ENCODE measurements around the gene UBA5.

Gene UBA5

DNA sequence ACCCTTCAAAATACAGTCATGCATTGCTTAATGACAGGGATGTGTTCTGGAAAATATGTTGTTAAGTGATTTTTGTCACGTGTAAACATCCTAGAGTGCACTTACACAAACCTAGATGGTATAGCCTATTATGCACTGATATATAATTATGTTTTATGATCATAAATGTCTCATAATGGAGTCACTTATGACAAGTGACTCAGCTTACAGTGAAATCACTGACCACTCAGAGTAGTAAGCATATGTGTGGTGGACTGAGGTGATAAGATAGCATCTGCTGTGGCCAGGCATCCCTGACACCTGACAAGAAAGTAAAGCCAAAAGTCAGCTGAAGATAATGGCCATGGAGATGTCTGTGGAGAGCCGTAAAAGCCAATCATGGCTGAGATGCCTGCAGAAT lies 5.9 kb upstream of the UBA5 start:
- no peak for DNase-seq (ENCODE audit: low read depth in 3 of 3)

DNA sequence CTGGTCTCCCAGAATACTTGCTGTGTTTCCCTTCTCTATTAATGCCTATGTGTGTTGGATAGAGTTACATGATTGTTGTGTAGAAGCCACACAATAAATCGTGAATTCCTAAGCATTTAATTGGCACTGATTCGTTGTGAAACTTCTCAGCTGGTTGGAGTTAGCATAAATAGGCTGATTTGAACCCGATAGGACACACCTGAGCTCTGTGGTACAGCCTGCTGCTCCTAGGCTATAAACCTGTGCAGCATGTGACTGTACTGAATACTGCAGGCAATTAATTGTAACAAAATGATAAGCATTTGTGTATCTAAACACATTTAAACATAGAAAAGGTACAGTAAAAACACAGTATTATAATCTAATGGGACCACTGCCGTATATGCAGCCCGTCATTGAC lies 5.4 kb upstream of the UBA5 start:
- no peak for DNase-seq (ENCODE audit: low read depth in 3 of 3)

DNA sequence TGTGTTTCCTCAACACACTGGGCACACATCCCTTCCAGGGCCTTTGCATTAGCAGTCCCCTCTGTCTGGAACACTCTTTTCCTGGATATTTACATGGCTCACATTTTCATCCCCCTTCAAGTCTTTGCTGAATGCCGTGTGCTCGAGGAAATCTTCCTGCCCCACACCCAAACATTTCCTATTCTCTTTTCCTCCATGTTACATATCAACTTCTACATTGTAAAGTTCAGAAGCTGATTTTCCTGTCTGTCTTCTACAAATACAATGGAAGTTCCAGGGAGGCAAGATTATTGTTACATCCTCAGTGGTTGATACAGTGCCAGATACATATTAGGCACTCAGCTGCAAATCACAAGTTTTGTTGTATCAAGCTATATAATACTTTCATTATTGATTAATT lies 4.7 kb upstream of the UBA5 start:
- no peak for DNase-seq (ENCODE audit: low read depth in 3 of 3)

DNA sequence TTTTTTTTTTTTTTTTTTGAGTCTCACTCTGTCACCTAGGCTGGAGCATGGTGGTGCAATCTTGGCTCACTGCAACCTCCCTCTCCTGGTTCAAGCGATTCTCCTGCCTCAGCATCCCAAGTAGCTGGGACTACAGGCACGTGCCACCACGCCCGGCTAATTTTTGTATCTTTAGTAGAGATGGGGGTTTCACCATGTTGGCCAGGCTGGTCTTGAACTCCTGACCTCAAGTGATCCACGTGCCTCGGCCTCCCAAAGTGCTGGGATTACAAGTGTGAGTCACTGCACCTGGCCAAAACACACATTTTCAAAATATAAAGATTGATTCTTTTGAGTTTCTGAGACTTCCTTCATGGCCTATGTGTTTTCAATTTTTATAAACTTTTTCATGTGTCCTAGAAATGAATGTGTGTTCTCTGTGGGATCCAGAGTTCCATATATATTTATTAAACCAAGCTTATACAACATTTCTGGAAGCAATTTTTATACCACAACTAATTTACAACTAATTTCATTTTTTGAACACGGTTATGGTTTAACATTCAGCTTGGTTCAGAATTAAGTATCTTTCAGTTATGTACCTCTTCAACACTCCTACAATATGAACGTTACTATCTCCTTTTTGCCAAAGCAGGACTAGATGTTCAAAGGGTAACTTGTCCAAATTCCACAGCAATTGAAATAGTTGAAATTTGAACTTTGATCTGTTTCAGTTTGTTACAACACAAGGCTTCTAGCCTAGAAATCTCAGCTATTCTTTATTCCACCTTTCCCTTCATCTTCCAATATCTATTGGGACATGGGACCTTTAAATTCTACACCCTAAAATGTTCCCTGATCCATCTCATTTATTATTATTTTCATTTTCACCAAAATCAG lies 2.0 kb upstream of the UBA5 start:
- no peak for DNase-seq (ENCODE audit: low read depth in 3 of 3)

DNA sequence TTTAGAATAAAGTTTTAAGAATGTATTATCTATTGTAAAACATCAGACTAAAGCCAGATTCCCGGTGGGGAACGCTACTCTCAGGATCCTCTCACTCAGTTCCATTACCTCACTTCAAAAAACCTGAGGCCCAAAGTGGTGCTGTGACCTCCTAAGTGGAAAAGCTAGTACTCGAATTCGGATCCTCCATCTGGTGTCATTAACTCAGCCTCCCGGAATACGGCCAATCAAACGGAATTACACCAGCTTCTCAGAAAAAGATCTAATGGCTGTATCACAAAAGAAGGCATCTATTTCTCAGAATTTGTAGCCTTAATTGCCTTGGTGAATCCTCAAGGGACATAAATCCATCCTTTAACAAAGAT lies 1.1 kb upstream of the UBA5 start:
- no peak for DNase-seq (ENCODE audit: low read depth in 3 of 3)

DNA sequence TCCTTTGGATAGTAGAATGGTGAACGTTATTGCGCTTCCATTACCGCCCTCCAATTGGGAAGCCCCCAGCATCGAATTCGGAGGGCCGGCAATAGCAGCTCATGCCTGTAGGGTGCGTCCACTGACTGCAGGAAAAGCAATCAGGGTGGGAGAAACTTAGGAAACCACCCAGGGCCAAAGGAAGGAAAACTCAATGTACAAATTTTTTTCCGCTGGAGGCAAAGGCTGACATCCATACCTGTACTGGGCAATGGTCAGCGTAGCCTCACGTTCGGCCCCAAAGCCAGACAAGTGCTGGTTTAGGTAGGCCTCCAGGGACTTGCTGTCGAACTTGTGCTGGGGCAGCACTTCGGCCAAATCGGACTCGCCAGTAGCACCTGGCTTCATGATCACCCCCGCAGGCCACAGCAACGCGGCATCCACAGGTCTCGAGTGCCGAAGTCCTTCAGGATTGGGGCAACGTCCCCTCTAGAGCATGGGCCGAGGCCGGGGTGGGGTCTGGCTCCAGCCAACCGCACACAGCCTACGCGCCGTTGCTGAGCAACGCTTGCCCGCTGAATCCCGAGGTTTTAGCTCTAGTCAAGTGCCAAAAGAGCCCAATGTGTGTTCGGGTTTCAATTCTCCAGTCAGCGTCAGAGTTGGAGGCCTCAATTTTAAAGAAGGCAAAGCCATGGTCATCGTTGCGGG lies 621 bp upstream of the UBA5 start, which contains the start of gene ACAD11:
TSS of gene ACAD11 (minus strand) at position 445 of the 687 bp plus-strand sequence. CDS start at position 387, 58 bp downstream.
- peak in 1 of 3 experiments; percentile 17 for DNase-seq (ENCODE audit: low read depth in 3 of 3)

DNA sequence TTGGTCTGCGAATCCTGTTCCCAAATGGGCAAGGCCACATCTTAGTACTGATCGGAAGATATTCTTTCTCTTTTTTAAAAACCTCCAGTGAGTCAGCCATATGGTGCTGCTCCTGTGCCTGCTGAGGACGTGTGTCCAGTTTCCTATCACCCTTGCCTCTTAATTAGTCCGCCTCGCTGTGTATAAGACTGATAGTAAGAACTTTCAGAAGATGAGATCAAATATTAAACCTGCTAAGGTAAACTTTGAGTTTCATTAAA lies 612 bp downstream of the UBA5 start:
- no peak for DNase-seq (ENCODE audit: low read depth in 3 of 3)

DNA sequence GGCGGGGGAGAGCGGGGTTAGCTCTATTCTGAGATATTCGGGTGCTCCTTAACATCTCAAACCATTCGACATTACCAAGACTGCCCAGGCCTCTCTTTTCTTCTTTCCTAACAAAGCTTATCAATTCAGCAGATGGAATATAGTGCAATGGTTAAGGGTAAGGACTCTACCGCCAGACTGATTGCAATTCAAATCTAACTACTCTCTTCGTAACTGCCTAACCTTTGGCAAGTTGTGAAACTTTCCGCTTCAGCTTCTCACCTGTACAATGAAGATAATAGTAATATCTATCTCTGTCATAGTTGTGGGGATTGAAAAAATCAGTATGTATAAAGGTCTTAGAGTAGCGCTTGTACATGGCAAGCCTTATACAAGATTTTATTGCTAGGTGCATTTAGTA lies 972 bp downstream of the UBA5 start:
- DNase-seq (ENCODE audit: low read depth in 3 of 3): no peak

DNA sequence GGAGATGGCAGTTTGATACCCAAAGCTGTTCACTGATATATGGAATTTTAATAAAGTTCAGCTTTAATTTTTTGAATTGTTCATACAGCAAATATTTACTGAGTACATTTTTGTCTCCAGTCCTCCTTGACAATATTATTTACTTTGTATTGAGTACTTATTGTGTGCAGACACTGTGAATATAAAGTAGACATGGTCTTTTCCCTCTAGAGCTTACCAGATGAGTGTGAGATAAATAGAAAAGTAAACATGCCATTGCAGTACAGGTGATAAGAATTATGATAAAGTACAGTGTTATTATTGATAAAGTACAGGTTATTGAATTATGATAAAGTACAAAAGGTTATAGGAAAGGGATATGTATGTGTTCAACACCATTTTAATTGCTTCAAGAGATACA lies 2.1 kb downstream of the UBA5 start:
- DNase-seq (ENCODE audit: low read depth in 3 of 3): no peak

DNA sequence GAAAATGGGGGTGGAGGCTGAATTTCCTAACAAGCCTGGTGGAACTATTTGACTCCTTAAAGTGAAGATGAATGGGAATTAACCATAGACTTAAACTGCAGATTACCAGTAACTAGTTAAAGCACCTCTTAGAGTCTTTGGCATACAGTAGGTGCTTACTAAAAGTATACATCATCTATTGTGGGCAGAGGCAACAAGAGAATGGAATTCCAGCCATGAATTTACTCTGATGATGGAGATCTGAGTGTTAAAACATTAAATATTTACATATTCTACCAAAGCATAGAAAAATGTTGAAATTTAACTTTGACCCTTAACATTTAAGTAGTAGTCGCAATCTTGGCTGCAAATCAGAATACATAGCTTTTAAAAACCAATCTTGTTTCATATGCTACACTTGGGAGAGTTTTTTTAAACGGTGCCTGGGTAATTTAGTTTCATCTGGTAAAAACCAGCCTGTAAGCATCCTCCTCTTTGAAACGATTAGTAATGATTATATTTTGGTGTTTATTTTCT lies 5.2 kb downstream of the UBA5 start:
- DNase-seq (ENCODE audit: low read depth in 3 of 3): no peak

DNA sequence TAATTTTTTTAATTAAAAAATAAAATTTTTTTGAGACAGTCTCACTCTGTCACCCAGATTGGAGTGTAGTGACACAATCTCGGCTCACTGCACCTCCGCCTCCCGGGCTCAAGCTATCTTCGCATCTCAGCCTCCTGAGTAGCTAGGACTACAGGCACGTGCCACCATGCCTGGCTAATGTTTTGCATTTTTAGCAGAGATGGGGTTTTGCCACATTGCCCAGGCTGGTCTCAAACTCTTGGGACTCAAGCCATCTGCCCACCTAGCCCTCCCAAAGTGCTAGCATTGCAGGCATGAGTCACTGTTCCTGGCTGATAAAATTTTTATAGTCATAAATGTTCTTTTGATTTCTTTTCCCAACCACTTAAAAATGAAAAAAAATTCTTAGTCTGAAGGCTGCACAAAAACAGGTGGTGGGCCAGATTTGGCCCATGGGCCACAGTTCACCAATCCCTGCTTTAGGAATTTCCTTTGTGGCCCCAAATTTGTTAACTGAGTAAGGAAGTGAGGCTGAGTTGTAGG lies 9.2 kb downstream of the UBA5 start:
- DNase-seq (ENCODE audit: low read depth in 3 of 3): no peak

DNA sequence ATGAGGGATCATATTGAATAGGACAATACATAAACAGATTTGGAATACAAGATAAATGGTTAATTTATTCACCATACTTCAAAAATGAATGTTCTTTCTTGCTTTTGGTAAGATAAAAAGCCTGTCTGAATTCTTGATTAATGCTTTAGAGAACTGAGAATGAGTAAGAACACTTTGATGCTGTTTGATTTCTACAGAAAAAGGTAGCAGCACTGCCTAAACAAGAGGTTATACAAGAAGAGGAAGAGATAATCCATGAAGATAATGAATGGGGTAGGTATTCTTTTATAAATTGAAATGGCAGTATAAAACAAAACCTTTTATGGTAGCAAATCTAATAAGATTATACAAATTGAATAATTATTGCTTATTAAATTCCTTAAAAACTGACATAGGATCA lies 15.3 kb downstream of the UBA5 start:
- DNase-seq (ENCODE audit: low read depth in 3 of 3): no peak

DNA sequence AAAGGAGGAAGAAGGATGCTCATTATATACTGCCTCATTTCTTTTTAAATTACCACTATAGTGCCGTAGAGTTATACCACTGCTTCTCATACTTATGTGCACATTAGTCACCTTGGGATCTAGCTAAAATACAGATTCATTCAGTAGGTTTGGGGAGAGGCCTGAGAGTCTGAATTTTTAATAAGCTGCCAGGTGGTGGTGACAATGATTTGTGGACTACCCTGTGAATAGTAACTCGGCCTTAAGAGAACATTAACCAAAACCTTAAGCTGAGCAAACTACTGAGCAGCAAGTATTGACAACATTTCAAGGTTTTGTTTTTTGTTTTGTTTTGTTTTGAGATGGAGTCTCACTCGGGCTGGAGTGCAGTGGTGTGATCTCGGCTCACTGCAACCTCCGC lies 19.8 kb downstream of the UBA5 start:
- no peak for DNase-seq (ENCODE audit: low read depth in 3 of 3)

DNA sequence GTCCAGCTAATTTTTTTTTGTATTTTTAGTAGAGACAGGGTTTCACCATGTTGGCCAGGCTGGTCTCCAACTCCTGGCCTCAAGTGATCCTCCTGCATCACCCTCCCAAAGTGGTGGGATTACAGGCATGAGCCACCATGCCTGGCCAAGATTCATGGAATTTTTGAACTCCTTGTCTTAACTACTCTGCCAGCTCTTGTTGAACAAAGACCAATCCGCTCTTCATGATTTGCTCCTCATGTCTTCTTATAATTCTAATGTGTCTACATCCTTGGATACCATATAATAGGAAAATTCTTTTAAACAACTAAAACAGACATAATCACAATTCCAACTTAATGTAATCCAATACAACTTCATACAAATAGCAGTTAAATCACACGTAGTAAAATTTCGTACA lies 21.3 kb downstream of the UBA5 start:
- no peak for DNase-seq (ENCODE audit: low read depth in 3 of 3)

DNA sequence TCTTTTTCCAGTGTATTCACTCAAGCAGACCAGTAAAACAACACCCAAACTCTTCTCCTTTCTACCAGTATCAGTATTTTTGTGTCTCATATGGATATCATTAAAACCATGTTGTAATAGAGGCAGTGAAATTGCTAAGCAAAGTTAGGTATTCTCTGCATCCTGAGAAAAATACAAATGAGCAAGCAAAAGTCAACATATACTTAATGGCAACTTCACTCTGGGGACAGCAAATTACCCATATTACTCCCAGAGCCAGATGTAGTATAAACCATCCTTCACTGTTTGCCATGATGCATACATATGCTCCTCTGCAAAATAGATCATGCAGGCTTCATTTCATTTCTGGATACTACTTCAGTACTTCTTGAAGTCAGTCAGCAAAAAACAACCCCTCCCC lies 22.1 kb downstream of the UBA5 start:
- DNase-seq (ENCODE audit: low read depth in 3 of 3): no peak

DNA sequence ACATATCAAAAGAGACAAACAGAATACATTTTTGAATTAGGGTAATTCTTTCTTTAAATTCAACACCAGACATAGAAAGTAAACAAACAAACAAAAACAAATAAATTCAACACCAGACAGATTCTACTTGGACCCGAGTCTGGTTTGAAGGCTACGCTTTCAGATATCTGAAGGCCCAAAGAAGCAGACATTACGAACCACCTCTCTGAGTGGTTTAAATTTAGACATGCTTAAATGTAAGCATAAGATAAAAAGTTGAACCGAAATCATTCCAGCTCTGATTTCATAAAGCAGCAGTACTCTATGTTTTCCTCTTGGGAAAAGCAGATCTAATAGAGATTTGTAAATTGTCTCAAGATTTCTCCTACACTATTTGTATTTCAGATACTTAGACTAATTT lies 29.9 kb downstream of the UBA5 start:
- DNase-seq (ENCODE audit: low read depth in 3 of 3): no peak

DNA sequence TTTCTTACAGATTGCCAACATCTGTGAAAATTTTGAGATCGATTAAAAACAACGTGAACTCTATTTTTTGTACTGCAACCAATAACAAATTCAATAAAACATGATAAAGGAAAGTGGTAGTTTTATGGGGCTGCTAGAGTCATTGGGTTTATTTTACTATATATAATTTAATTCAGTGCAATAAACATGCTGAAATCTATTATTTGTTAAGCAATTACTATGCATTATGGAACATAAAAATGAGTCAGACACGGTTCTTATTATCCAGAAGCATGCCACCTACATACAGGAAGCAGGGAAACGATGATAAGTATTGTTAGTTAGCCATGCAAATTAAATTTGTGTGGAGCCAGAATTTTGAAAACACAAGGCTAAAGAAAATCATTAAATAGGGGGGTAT lies 34.9 kb downstream of the UBA5 start:
- DNase-seq (ENCODE audit: low read depth in 3 of 3): no peak

DNA sequence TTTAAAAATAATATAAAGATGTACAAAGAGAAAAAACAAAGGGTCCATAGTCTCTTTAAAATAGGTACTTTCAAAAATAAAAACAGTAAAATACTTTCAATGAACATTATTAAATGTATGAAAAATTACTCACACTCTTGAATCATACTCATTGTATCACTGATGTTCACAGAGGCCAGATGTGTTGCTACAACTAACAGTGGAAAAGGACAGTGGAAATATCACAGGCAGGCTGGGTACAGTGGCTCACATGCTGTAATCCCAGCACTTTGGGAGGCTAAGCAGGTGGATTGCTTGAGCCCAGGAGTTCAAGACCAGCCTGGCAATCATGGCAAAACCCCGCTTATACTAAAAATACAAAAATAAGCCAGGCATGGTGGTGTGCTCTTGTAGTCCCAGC lies 35.3 kb downstream of the UBA5 start:
- DNase-seq (ENCODE audit: low read depth in 3 of 3): no peak

DNA sequence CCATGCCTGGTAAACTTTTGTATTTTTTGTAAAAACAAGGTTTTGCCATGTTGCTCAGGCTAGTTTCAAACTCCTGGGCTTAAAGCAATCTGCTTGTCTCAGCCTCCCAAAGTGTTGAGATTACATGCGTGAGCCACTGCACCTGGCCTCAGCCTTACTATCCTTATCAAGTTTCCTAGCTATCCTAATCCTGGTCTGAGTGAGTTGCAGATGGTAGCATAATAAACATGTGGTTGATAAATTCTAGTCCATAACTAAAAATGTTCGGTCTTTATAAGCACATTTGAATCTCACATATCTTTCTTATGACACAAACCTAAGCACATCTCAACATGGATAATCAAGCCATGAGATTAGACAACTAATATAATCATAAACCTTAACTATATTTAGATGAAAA lies 43.6 kb downstream of the UBA5 start:
- no peak for DNase-seq (ENCODE audit: low read depth in 3 of 3)

DNA sequence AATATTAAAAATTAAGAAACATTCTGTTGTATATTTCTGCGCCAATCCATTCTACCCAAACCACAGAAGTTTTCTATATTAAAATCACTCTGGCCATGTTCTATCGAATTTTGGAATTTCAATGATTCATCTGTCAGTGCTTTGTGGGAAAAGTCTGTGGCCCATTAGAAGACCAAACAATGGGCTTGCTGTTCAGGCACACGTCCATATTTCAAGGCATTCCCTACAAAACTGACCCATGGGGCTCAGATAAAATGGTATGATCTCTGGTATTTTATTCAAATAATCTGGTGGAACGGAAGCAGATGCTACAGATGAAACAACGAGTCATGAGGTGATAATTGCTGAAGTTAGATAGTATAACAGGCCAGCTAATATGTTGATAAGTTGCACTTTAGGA lies 49.6 kb downstream of the UBA5 start:
- DNase-seq (ENCODE audit: low read depth in 3 of 3): no peak

DNA sequence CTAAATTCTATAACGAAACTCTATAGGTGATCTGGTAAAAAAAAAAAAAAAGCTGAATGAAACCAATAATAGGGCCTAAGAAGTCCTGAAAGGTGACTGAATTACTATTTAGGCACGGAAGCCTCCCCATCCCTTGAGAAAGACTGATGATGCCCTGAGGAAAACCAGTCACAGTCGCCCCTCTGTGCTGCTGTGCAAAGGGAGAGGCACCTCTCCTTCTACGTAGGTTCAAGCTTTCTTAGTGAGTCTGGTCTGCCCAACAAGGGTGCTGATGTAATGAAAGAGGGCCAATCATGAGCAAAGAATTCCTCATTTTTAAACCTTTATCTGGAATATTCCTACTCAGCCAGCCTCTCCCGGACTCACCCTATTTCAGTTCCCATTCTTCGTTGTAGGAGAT lies 50.2 kb downstream of the UBA5 start:
- no peak for DNase-seq (ENCODE audit: low read depth in 3 of 3)

DNA sequence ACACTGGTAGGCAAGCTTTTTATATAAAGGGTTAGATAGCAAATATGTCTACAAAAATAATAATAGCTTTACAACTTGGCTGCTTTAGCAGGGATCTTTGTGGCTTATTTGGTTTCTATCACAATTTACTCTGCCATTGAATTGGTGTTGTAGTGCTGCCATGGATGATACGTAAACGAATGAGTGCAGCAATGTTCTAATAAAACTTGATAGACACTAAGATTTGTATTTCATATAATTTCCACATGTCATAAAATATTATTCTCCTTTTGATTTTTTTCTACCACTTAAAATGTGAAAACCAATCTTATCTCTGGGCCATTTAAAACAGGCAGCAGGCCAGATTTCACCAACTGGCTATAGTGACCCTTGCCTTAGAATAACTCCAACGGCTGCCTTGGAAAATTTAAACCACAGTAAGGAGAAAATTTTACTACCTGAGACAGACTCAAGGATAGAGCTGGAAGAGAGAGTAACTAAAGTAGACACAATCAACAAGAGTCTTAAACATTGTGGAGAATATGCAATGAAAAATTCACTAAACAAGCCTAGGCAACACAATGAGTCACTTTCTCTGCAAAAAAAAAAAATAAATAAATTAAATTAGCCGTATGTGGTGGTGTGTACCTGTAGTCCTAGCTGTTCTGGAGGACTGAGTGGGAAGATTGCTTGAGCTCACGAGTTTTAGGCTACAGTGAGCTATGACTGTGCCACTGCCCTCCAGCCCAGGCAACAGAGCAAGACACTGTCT lies 54.0 kb downstream of the UBA5 start:
- DNase-seq (ENCODE audit: low read depth in 3 of 3): no peak

DNA sequence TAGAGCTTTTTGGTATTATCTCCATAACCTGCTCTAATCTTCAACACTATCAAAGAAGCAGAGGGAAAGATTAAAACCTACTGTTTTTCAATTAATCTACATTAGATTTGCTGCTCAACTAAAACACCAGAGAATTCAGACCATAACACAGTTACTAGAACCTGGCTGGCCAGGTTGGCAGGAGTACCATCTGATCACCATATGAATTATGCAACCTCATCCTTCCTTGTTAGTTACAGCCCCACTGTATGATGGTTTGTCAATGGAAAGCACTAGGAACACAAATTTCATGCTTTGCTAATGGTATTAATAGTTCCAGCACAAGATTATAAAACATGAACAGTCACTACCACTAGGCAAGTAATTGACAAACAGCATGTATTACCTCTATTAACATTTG lies 56.2 kb downstream of the UBA5 start:
- no peak for DNase-seq (ENCODE audit: low read depth in 3 of 3)

All from stimulated activated CD4-positive, alpha-beta T cell treated with anti-CD3 and anti-CD28 coated beads, TNF-alpha, amount 100 ng/mL, for 4 hours (primary cell).